Peyer's patch (tissue), 4 donors: ENCODE results near the gene PNMA8C.

Experiments
- CTCF ChIP-seq, 6 experiments: fragments of 450-650 bp in 4 of 6; fragments of 200-600 bp in 2 of 6; sonication (generic) in 1 of 6; IDR thresholded peaks; one replicate each; pipeline ENCODE4 v1.5.1; 2017 to 2019; ENCODE audit warnings: antibody characterized with exemption in 6 of 6, mild to moderate bottlenecking in 3 of 6, moderate library complexity in 1 of 6
- POLR2A ChIP-seq, 2 donors: fragments of 450-650 bp; IDR thresholded peaks; one replicate each; pipeline ENCODE4 v1.5.1; 2017; ENCODE audit warnings: antibody characterized with exemption in 2 of 2, mild to moderate bottlenecking in 2 of 2, moderate library complexity in 2 of 2

GRCh38 chr19:46427518-46428045 lies 1.2 kb downstream of the PNMA8C start:
- TF ChIP-seq POLR2A (IDR thresholded peaks at IDR 0.05), result no peak
- TF ChIP-seq CTCF (IDR thresholded peaks at IDR 0.05), result no peak
